ENCODE results near the gene SNRPA. TPM values are rescaled to one million over a fixed set of nuclear protein-coding genes. Genes with fewer than 3 reads are reported as not detected.

The SNRPA gene
- total and polyA plus RNA-seq, 2 of the 13 experiments (the other 11 are each of a cell fraction or from before 2014, with no cell fraction given): 59.6 to 162 TPM

DNA sequence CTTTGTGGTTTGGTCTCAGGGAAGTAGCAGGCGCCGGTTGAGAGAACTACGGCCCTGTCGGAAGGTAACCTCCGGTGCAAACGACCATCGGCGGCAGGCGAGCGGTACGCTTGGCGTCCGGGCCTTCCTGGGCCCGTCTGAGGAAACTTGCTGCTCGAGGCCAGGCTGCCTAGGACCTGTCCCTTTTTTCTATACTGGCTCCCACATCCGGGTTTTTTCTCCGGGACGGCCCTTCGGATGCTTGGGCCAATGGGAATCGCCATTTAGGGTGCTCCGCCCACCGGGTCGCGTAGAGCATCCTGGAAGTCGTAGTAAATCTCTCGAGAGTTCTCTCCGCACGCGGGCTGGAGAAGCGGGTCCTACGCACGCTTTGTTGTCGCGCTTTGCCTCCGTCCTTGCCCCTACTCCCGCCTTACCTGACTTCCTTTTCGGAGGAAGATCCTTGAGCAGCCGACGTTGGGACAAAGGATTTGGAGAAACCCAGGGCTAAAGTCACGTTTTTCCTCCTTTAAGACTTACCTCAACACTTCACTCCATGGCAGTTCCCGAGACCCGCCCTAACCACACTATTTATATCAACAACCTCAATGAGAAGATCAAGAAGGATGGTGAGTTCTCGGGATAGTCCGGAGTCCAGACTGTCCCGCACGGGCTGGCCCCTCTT, at the start of gene SNRPA (continued):
- TF ChIP-seq CREB1 (IDR thresholded peaks at IDR 0.05): no peak
- TF ChIP-seq CREB1 (CRISPR knock-in tag; IDR thresholded peaks at IDR 0.05): no peak
- TF ChIP-seq ZNF530 (CRISPR knock-in tag; IDR thresholded peaks at IDR 0.05; ENCODE audit: low read depth): no peak
- TF ChIP-seq MAZ (IDR thresholded peaks at IDR 0.05; ENCODE audit: borderline replicate concordance, low read depth, low read length): no peak
- peak; percentile 1; the same call in 1 of the 2 replicates for TF ChIP-seq MAZ (CRISPR knock-in tag; IDR thresholded peaks at IDR 0.05; ENCODE audit: low read depth)
- peak; percentile 14; the same call in 1 of the 2 replicates for TF ChIP-seq ZNF777 (CRISPR knock-in tag; IDR thresholded peaks at IDR 0.05)
- peak; percentile 13 for TF ChIP-seq TEAD3 (CRISPR knock-in tag; optimal IDR thresholded peaks at IDR 0.05; ENCODE audit: borderline replicate concordance)
- TF ChIP-seq, protein P1, sequence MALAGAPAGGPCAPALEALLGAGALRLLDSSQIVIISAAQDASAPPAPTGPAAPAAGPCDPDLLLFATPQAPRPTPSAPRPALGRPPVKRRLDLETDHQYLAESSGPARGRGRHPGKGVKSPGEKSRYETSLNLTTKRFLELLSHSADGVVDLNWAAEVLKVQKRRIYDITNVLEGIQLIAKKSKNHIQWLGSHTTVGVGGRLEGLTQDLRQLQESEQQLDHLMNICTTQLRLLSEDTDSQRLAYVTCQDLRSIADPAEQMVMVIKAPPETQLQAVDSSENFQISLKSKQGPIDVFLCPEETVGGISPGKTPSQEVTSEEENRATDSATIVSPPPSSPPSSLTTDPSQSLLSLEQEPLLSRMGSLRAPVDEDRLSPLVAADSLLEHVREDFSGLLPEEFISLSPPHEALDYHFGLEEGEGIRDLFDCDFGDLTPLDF (CRISPR knock-in tag; IDR thresholded peaks at IDR 0.05): peak; percentile 72
- TF ChIP-seq, protein P2, sequence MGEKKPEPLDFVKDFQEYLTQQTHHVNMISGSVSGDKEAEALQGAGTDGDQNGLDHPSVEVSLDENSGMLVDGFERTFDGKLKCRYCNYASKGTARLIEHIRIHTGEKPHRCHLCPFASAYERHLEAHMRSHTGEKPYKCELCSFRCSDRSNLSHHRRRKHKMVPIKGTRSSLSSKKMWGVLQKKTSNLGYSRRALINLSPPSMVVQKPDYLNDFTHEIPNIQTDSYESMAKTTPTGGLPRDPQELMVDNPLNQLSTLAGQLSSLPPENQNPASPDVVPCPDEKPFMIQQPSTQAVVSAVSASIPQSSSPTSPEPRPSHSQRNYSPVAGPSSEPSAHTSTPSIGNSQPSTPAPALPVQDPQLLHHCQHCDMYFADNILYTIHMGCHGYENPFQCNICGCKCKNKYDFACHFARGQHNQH (CRISPR knock-in tag; IDR thresholded peaks at IDR 0.05): no peak
- peak; percentile 84 for TF ChIP-seq POLR2G (IDR thresholded peaks at IDR 0.05; ENCODE audit: low read depth, low read length)
- TF ChIP-seq ZNF724P (CRISPR knock-in tag; IDR thresholded peaks at IDR 0.05; ENCODE audit: borderline replicate concordance): 0 out of 2 replicates have a peak, but pooled peaks have one; percentile 2
- TF ChIP-seq KAT2B (IDR thresholded peaks at IDR 0.05; ENCODE audit: borderline replicate concordance, low read depth, low read length): no peak
- 0 out of 2 replicates have a peak, but pooled peaks have one; percentile 27 for TF ChIP-seq ZNF20 (CRISPR knock-in tag; IDR thresholded peaks at IDR 0.05)
- TF ChIP-seq, protein P3, sequence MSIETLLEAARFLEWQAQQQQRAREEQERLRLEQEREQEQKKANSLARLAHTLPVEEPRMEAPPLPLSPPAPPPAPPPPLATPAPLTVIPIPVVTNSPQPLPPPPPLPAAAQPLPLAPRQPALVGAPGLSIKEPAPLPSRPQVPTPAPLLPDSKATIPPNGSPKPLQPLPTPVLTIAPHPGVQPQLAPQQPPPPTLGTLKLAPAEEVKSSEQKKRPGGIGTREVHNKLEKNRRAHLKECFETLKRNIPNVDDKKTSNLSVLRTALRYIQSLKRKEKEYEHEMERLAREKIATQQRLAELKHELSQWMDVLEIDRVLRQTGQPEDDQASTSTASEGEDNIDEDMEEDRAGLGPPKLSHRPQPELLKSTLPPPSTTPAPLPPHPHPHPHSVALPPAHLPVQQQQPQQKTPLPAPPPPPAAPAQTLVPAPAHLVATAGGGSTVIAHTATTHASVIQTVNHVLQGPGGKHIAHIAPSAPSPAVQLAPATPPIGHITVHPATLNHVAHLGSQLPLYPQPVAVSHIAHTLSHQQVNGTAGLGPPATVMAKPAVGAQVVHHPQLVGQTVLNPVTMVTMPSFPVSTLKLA (IDR thresholded peaks at IDR 0.05): peak; percentile 32
- no peak for TF ChIP-seq GTF2F1 (IDR thresholded peaks at IDR 0.05; ENCODE audit: low read length)
- peak; percentile 81 for TF ChIP-seq HNRNPLL (IDR thresholded peaks at IDR 0.05; ENCODE audit: low read depth, low read length, poor library complexity, severe bottlenecking)
- TF ChIP-seq ZMYM4 (CRISPR knock-in tag; IDR thresholded peaks at IDR 0.05): peak; percentile 3; the same call in 1 of the 2 replicates
- peak; percentile 71; the same call in 1 of the 2 replicates for TF ChIP-seq BRD4 (CRISPR knock-in tag; IDR thresholded peaks at IDR 0.05)
- TF ChIP-seq RAD51 (IDR thresholded peaks at IDR 0.05; ENCODE audit: borderline replicate concordance): no peak
- TF ChIP-seq ZNF253 (CRISPR knock-in tag; IDR thresholded peaks at IDR 0.05; ENCODE audit: borderline replicate concordance): no peak

Measured in HepG2 (cell line).